GM12874 (cell line): Measurements from ENCODE around the gene TMEM272.

Experiments
- TF ChIP-seq, protein P1 (sequence below): IDR thresholded peaks from 2 replicates; pipeline ENCODE4 v1.5.1; 2011; ENCODE audit warnings: low read depth, mild to moderate bottlenecking, control low read depth, low read length, moderate library complexity; ENCODE audit not compliant: insufficient read depth

TMEM272 gene

DNA sequence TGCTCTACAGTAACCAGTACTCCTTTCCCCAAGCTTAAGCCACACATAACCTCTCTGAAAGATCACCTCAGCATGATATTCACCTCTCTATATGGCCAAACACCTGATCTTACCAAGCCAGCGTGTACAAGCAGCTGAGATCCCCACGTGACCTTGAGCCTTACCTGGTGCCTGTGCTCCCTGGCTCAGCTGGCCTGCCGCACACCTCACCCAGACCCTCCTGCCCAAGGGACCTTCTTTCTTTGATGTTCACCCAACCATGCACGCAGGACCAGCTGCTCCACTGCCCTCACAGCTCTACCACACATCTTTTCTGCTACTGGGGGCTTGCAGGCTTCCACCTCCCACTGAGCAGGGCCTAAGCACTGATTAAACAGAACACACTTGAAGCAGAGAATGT is 50.0 kb downstream of the TMEM272 start:
- TF ChIP-seq, protein P1, sequence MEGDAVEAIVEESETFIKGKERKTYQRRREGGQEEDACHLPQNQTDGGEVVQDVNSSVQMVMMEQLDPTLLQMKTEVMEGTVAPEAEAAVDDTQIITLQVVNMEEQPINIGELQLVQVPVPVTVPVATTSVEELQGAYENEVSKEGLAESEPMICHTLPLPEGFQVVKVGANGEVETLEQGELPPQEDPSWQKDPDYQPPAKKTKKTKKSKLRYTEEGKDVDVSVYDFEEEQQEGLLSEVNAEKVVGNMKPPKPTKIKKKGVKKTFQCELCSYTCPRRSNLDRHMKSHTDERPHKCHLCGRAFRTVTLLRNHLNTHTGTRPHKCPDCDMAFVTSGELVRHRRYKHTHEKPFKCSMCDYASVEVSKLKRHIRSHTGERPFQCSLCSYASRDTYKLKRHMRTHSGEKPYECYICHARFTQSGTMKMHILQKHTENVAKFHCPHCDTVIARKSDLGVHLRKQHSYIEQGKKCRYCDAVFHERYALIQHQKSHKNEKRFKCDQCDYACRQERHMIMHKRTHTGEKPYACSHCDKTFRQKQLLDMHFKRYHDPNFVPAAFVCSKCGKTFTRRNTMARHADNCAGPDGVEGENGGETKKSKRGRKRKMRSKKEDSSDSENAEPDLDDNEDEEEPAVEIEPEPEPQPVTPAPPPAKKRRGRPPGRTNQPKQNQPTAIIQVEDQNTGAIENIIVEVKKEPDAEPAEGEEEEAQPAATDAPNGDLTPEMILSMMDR = no peak

DNA sequence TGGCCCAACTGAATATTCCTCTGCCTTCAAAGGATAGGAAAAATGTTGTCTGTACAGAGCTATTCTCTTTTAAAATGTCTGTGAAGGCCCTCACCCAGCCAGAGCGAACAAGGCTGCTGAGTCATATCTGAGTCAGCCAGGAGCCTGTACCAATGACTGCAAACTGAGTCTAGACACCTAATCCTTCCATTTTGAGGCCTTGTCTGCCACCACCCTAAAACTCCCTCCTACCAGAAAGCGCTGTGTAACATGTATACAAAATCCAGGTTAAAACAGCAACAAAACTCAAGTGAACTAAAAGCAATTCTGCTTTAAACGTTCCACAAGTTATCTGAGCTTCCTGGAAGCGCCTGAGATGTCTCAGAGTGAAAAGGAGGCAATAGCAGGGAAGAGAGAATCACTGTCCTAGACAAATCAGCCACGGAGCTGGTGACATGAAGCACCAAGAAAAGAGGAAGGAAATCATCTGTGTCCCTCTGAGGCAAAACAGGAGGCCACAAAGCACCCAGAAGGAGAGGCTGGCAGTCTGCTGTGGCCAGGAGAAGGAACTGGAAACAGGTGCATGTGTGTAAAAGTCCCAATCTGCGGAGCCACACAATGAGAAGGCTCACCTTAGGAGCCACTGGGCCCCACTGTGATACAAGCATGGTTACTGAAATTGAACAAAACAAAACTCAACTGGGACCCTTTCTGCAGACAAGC is 51.3 kb downstream of the TMEM272 start:
- TF ChIP-seq, protein P1 = no peak

DNA sequence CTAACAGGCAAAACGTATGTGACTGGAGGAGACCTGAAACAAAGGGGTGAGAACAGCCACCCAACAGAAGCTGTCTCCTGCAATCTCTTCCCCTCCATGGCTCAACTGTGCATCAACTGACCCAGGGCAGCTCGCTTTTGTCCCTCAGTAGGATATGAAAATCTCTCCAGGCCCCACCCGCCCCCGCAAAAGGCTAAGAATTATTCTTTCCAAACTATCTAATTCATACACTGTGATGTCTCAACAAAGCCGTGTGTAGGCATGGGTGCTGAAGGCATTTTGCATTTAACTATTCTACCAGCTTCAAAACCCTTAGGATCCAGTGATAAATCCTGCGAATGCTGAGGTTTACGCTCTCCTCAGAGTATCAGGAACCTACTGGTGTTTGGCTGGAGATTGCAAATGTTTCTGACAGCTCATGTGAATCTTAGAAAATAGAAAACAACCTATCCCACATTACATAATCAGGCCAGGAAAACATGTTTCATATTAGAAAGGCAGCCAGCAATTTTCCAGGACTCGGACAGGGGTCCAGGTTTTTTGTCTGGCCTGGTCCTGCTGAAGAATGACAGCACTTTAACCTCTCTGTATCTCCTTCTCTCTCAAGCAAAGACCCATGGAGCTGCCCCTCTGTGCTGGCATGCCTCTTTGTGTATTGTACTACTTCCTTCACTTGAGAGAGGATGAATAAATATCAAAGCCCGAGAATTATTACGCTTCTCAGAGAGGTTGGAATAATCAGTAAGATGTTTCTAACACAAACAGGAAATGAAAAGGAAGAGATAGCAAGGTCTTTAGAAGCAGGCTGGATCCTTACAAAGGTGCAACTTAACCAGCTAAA is 58.3 kb downstream of the TMEM272 start:
- TF ChIP-seq, protein P1 = no peak

DNA sequence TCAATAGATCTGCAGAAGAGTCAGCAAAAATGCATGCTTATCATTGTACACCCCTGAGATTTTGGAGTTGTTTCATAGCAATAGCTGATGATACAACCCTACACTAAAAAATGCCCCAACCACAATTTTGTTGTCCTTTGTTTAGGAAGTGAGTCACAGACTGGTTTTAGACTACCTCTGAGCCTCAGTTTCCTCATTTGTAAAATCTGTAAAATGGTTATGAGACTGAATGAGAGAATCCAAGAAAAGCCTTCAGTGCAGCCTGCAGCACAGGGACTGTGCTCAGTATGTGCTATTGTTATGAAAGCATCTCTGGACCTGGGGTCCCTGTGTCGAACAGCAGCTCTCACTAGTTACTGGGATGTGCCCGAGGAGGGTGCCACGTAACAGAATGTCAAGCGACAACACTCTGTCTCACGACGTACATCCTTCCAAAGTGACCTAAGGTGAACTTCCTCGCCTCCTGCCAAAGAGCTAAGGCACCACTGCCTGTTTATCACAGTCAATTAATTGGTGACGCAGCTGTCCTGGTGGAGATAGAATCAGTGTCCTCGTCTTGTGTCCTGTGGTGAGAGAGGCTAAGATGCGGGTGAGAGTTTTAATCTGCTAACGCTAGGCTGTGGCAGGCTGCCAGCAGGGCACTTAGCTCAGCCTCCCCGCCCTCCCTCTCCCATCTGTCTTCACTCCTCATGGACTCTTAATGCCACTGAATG is 59.1 kb downstream of the TMEM272 start:
- TF ChIP-seq, protein P1 = no peak

DNA sequence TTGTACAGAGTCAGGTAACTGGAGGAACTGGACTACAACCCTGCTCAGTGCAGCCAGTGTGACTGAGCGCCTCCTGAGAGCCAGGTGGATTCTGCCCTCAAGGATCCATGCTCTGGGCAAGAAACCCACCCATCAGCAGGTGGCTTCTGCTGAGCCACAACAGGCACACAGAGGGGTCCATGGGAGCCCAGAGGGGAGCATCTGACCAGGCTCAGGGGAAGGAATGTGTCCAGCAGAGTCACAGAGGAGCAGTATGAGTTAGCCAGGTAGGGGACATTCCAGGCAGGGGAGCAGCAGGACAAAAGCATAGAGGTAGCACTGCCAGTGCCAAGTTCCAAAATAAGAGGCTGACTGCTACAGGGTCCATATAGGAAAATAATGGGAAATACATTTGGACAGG is 60.9 kb downstream of the TMEM272 start:
- TF ChIP-seq, protein P1 = no peak

DNA sequence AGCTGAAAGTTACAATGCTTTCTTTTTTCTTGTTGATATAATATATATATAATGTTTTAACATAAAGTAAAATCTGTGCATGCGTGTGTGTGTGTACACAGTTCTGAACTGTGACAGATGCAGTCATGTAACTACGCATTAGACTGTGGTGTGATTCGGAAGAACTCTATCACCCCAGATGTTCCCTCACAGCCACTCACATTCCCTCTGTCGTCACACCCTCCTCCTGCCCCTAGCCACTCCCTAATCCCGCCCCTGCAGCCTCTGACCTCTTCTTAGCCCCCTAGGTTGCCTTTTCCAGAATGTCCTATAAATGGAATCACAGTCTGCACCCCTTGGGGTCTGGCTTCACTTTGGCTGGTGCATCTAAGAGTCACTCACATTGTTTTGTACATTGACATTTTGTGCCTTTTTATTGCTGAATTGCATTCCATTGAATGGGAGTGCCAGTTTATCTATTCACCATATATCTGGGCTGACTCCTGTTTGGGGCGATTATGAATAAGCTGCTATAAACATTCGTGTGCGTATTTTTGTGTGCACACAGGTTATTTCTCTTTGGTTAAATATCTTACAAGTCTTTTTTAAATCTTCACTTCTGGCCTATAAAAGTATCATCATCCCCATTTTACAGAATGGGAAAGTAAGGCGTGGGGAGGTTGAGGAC is 61.4 kb downstream of the TMEM272 start:
- TF ChIP-seq, protein P1 = no peak
